ENCODE measurements around the gene DCLK2.

DCLK2 gene

DNA sequence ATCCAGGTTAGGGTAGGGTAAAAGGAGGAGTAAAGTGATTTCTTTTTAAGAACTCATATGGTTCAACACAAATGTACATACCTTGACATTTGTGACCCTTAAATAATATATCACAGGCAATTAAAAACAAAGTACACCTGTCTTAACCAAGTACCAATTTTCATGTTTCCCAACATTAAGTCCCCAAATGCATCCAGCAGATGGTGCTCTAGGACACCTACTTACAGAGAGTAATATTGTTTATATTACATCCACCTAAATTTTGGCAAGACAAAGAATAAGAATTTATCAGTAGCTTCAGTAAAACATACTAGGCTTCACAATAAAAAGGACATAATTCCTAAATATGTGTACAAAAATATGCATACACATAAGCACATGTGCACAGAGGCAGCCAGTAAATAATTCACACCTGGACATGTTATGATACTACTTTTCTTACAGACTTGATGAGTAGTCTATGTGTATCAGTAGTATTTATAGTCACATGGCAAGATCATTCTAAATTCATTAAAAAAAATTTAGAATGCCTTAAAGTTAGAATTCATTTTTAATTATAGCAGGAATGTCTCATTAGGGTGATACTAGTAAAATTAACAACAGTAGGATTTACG is 219.7 kb downstream of the DCLK2 start:
- WGBS (ENCODE audit: insufficient coverage): 100% methylated on average over 1 of the region's 1 CpG
- DNase-seq: peak; percentile 49 to 77 (median 72)
- Histone ChIP-seq H3K4me1 (ENCODE audit: control extremely low read depth in 1 of 4, control insufficient read depth in 4 of 4, insufficient read depth in 4 of 4, low read length in 3 of 4) (no peaks in the 10 kb centered on the region), H3K27me3 (replicated peaks in 2 of 5; ENCODE audit: control insufficient read depth in 4 of 5, insufficient read depth in 5 of 5, low read length in 4 of 5) (no peaks in the 10 kb centered on the region), H3K27ac (ENCODE audit: insufficient read depth in 1 of 2, low read depth in 1 of 2, low read length in 2 of 2, poor library complexity in 1 of 2, severe bottlenecking in 2 of 2) (no peak overlapping the region), H3K4me3 (ENCODE audit: control insufficient read depth in 1 of 7, extremely low read depth in 1 of 7, insufficient read depth in 4 of 7, low read depth in 2 of 7, low read length in 6 of 7) (no peak overlapping the region), H3K36me3 (ENCODE audit: control insufficient read depth in 4 of 4, insufficient read depth in 4 of 4, low read length in 3 of 4) (peaks cover 0 to 3% (median 2%) of the 10 kb centered on the region in 4 experiments), H3K9me3 (ENCODE audit: control extremely low read depth in 1 of 5, control insufficient read depth in 4 of 5, insufficient read depth in 2 of 5, low read depth in 1 of 5, low read length in 4 of 5) (no peaks in the 10 kb centered on the region)
- ChIA-PET CTCF (interaction anchor here (0.6 to 4.7 kb wide), 13 partner anchors 11 to 659 kb away, joined by 3 to 27 read pairs (median 3); no protein-coding TSS in a partner anchor), POLR2A (no interaction called here)

DNA sequence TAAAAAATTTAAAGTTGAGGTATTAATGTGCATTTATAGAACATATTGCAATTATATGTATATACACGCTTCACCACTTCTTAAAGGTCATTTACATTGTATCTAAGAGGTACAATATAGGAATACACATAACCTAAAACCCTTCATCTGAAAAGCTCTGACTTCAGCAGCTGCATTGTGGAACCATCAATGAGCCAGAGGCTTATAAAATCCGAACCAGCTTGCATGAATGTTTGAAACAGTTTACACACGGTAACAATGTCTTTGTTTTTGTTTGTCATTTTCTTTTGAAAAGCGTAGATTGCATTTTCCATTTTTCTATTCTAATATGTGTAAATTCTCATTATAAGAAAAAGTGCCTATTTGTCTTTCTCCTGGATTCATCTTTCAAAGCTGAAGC is 221.6 kb downstream of the DCLK2 start:
- POLR2A ChIA-PET: no interaction called here
- 100% methylated on average over 1 of the region's 4 CpGs for WGBS (ENCODE audit: insufficient coverage)
- no peak overlapping the region for H3K4me3 ChIP-seq (ENCODE audit: control insufficient read depth in 1 of 7, extremely low read depth in 1 of 7, insufficient read depth in 4 of 7, low read depth in 2 of 7, low read length in 6 of 7)

DNA sequence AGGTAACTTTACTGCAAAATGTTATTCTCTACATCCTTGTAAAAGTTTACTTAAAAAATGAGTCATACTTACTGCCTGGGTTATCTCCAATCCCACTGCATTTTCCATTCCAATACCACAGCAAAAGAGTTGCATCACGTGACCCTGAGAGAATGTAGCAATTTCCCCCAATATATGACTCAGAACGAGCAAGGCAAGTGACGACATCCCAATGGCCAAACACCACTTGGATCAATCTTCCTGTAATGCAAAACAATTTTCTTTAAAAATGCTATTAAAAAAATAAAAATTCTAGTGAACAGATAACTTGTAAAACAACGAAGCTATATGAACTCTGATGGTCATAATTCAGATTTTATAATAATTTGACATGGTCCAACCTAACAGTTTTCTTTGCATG is 224.3 kb downstream of the DCLK2 start:
- whole genome bisulfite sequencing (ENCODE audit: insufficient coverage): 50% methylated on average over 1 of the region's 4 CpGs
- H3K9me3 ChIP-seq (ENCODE audit: control extremely low read depth in 1 of 5, control insufficient read depth in 4 of 5, insufficient read depth in 2 of 5, low read depth in 1 of 5, low read length in 4 of 5): no peaks in the 10 kb centered on the region
- ChIA-PET POLR2A (no interaction called here), CTCF (no interaction called here)
- peak; percentile 28 to 66 (median 65) for DNase-seq
- H3K4me1 ChIP-seq (ENCODE audit: control extremely low read depth in 1 of 4, control insufficient read depth in 4 of 4, insufficient read depth in 4 of 4, low read length in 3 of 4): peaks cover 0 to 3% (median 0%) of the 10 kb centered on the region in 4 experiments
- peak overlapping the region in 1 of 2 experiments; percentile 25 for H3K27ac ChIP-seq (ENCODE audit: insufficient read depth in 1 of 2, low read depth in 1 of 2, low read length in 2 of 2, poor library complexity in 1 of 2, severe bottlenecking in 2 of 2)
- no peak overlapping the region for H3K4me3 ChIP-seq (ENCODE audit: control insufficient read depth in 1 of 7, extremely low read depth in 1 of 7, insufficient read depth in 4 of 7, low read depth in 2 of 7, low read length in 6 of 7)
- no peaks in the 10 kb centered on the region for H3K27me3 ChIP-seq (replicated peaks in 2 of 5; ENCODE audit: control insufficient read depth in 4 of 5, insufficient read depth in 5 of 5, low read length in 4 of 5)
- H3K36me3 ChIP-seq (ENCODE audit: control insufficient read depth in 4 of 4, insufficient read depth in 4 of 4, low read length in 3 of 4): peaks cover 0 to 10% (median 3%) of the 10 kb centered on the region in 4 experiments

More for the DNA sequence above, 221.6 kb downstream of the DCLK2 start:
- Histone ChIP-seq H3K27ac (ENCODE audit: insufficient read depth in 1 of 2, low read depth in 1 of 2, low read length in 2 of 2, poor library complexity in 1 of 2, severe bottlenecking in 2 of 2) (no peak overlapping the region), H3K27me3 (replicated peaks in 2 of 5; ENCODE audit: control insufficient read depth in 4 of 5, insufficient read depth in 5 of 5, low read length in 4 of 5) (no peaks in the 10 kb centered on the region), H3K36me3 (ENCODE audit: control insufficient read depth in 4 of 4, insufficient read depth in 4 of 4, low read length in 3 of 4) (peaks cover 0 to 5% (median 2%) of the 10 kb centered on the region in 4 experiments), H3K4me1 (ENCODE audit: control extremely low read depth in 1 of 4, control insufficient read depth in 4 of 4, insufficient read depth in 4 of 4, low read length in 3 of 4) (no peaks in the 10 kb centered on the region), H3K9me3 (ENCODE audit: control extremely low read depth in 1 of 5, control insufficient read depth in 4 of 5, insufficient read depth in 2 of 5, low read depth in 1 of 5, low read length in 4 of 5) (no peaks in the 10 kb centered on the region)
- CTCF ChIA-PET: interaction anchor here (0.6 to 4.7 kb wide), 4 partner anchors 9 to 567 kb away, joined by 3 to 27 read pairs (median 12); no protein-coding TSS in a partner anchor
- no peak for DNase-seq

DNA sequence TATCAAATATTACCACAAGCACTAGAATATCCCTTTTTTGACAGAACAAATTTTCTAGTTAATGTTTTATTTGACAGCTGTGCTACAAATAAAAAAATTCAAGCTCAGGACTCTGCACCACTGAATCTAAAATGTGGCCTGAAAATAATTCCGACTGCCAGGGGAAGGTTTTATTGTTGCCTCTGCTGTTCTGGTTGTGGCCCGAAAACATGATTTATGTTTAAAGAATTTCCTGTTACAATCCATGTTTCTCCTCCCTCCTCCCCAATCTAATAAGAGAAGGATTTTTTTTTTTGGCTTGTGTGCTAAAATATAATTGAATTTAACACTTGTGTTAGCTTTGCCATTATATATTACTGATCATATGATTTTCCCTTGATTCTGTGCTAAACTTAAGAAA is 227.8 kb downstream of the DCLK2 start:
- no CpG with 5 or more reads among the region's 2 CpGs for WGBS (ENCODE audit: insufficient coverage)
- H3K36me3 ChIP-seq (ENCODE audit: control insufficient read depth in 4 of 4, insufficient read depth in 4 of 4, low read length in 3 of 4): peaks cover 2 to 18% (median 4%) of the 10 kb centered on the region in 4 experiments
- no peaks in the 10 kb centered on the region for H3K27me3 ChIP-seq (replicated peaks in 2 of 5; ENCODE audit: control insufficient read depth in 4 of 5, insufficient read depth in 5 of 5, low read length in 4 of 5)
- peaks cover 0 to 5% (median 0%) of the 10 kb centered on the region in 4 experiments for H3K4me1 ChIP-seq (ENCODE audit: control extremely low read depth in 1 of 4, control insufficient read depth in 4 of 4, insufficient read depth in 4 of 4, low read length in 3 of 4)
- no peaks in the 10 kb centered on the region for H3K9me3 ChIP-seq (ENCODE audit: control extremely low read depth in 1 of 5, control insufficient read depth in 4 of 5, insufficient read depth in 2 of 5, low read depth in 1 of 5, low read length in 4 of 5)
- ChIA-PET POLR2A (no interaction called here), CTCF (no interaction called here)
- no peak for DNase-seq
- no peak overlapping the region for H3K4me3 ChIP-seq (ENCODE audit: control insufficient read depth in 1 of 7, extremely low read depth in 1 of 7, insufficient read depth in 4 of 7, low read depth in 2 of 7, low read length in 6 of 7)
- no peak overlapping the region for H3K27ac ChIP-seq (ENCODE audit: insufficient read depth in 1 of 2, low read depth in 1 of 2, low read length in 2 of 2, poor library complexity in 1 of 2, severe bottlenecking in 2 of 2)

DNA sequence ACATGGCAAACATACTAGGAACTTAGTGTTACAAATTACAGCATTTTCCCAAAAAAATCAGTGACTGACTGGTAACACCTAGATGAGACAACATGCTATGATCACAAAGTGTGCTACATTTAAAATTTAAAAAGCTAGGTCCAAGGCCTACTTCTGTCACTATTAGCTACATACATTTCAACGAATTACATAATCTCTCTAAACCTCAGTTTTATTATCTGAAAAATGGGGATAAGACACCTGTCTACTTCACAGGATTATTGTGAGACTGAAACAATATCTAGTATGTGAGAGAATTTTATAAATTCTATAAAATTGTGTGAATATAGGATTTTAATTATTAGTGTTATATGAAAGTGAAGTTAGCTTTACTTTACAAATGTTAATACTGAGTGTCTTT is 228.5 kb downstream of the DCLK2 start:
- H3K4me1 ChIP-seq (ENCODE audit: control extremely low read depth in 1 of 4, control insufficient read depth in 4 of 4, insufficient read depth in 4 of 4, low read length in 3 of 4): peaks cover 0 to 9% (median 0%) of the 10 kb centered on the region in 4 experiments
- H3K27me3 ChIP-seq (replicated peaks in 2 of 5; ENCODE audit: control insufficient read depth in 4 of 5, insufficient read depth in 5 of 5, low read length in 4 of 5): no peaks in the 10 kb centered on the region
- POLR2A ChIA-PET: no interaction called here
- H3K4me3 ChIP-seq (ENCODE audit: control insufficient read depth in 1 of 7, extremely low read depth in 1 of 7, insufficient read depth in 4 of 7, low read depth in 2 of 7, low read length in 6 of 7): no peak overlapping the region
- DNase-seq: no peak
- H3K27ac ChIP-seq (ENCODE audit: insufficient read depth in 1 of 2, low read depth in 1 of 2, low read length in 2 of 2, poor library complexity in 1 of 2, severe bottlenecking in 2 of 2): no peak overlapping the region
- H3K36me3 ChIP-seq (ENCODE audit: control insufficient read depth in 4 of 4, insufficient read depth in 4 of 4, low read length in 3 of 4): peaks cover 2 to 18% (median 4%) of the 10 kb centered on the region in 4 experiments
- CTCF ChIA-PET: interaction anchor here (4.5 kb wide), 1 partner anchor 8 kb away, joined by 27 read pairs; no protein-coding TSS in a partner anchor
- WGBS (ENCODE audit: insufficient coverage): no CpG with 5 or more reads among the region's 1 CpG
- H3K9me3 ChIP-seq (ENCODE audit: control extremely low read depth in 1 of 5, control insufficient read depth in 4 of 5, insufficient read depth in 2 of 5, low read depth in 1 of 5, low read length in 4 of 5): no peaks in the 10 kb centered on the region

Measured in common myeloid progenitor, CD34-positive (primary cell).